Right lobe of liver (tissue), 6 donors: ENCODE measurements around the gene CD72. TPM values are rescaled to one million over a fixed set of nuclear protein-coding genes. Genes with fewer than 3 reads are reported as not detected.

Source experiments
- ATAC-seq, 4 donors: fragments of 200-7000 bp; cut with Tn5 transposase; one replicate each; pipeline ENCODE4 v1.9.1; 2020; ENCODE audit warnings: mild to moderate bottlenecking in 4 of 4, moderate library complexity in 4 of 4
- DNase-seq, 3 donors: peaks; one replicate each; pipeline ENCODE4 v3.0.0-alpha.2; 2020
- H3K27ac ChIP-seq, 3 donors: fragments of 200-600 bp; one replicate each; pipeline ENCODE4 v1.8.0; 2022
- H3K27me3 ChIP-seq, 2 donors: fragments of 200-600 bp; one replicate each; pipeline ENCODE4 v1.8.0; 2022
- H3K36me3 ChIP-seq, 4 donors: fragments of 200-600 bp; sonication (generic) in 1 of 4; one replicate each; pipeline versions ENCODE4 v1.5.1 to v1.8.0; 2017 to 2022; ENCODE audit warnings: control low read depth in 1 of 4
- H3K4me1 ChIP-seq, 4 donors: fragments of 200-600 bp; sonication (generic) in 1 of 4; one replicate each; pipeline versions ENCODE4 v1.5.1 to v1.8.0; 2017 to 2022; ENCODE audit warnings: control low read depth in 1 of 4
- H3K4me3 ChIP-seq, 3 donors: fragments of 200-600 bp; one replicate each; pipeline ENCODE4 v1.8.0; 2022
- H3K9me3 ChIP-seq, 4 donors: fragments of 200-600 bp; sonication (generic) in 1 of 4; one replicate each; pipeline versions ENCODE4 v1.5.1 to v1.8.0; 2017 to 2022; ENCODE audit warnings: control low read depth in 1 of 4
- POLR2A ChIP-seq: fragments of 450-650 bp; IDR thresholded peaks from one replicate; pipeline ENCODE4 v1.6.1; 2017; ENCODE audit warnings: antibody characterized with exemption, mild to moderate bottlenecking
- WGBS: methylation state at CpG from one replicate; pipeline ENCODE4 v1.1.6; 2018; ENCODE audit warnings: low coverage, low lambda C conversion rate; ENCODE audit not compliant: insufficient coverage; ENCODE audit errors: missing lambda C conversion rate; 5-methylcytosine and 5-hydroxymethylcytosine counted together
- intact Hi-C, 2 donors: fragments of 100-400 bp; cut with DNase I; formaldehyde crosslinking; loops; one replicate each; pipeline versions ENCODE4 v1.11.2 to v1.14.1; 2022
- long read RNA-seq: library from polyadenylated mRNA; unstranded; transcript quantifications from one replicate; pipeline ENCODE4 v2.0.0, GENCODE V29; 2019
- total RNA-seq, 6 experiments: library from RNA; depleted of rRNA in 2 of 6; stranded (reverse); fragments of >200 nt in 2 of 6; fragmentation: NEBNext Ultra II Directional in 3 of 6; extraction: Animal tissue kit (Norgen Biotek cat#: 25700) in 3 of 6; gene quantifications; one replicate each; pipeline versions ENCODE4 v1.1.0 to v1.2.4, GENCODE V29; 2016 to 2023
- TF ChIP-seq, protein P1 (sequence below), 4 donors: fragments of 200-600 bp in 3 of 4; fragments of 450-650 bp in 1 of 4; IDR thresholded peaks; one replicate each; pipeline versions ENCODE4 v1.5.1 to v1.8.0; 2016 to 2022; ENCODE audit warnings: antibody characterized with exemption in 4 of 4, mild to moderate bottlenecking in 2 of 4
- donor health status: DM: no; HTN: yes; CAD: no.
- donor health status: DM: no; HTN: no; CAD: no.
- donor health status: DM: no; HTN: no; CAD: no.
- donor health status: DM: no; HTN: yes; CAD: no.
- donor health status: DM: no; HTN: yes; CAD: no.

CD72 gene, protein sequence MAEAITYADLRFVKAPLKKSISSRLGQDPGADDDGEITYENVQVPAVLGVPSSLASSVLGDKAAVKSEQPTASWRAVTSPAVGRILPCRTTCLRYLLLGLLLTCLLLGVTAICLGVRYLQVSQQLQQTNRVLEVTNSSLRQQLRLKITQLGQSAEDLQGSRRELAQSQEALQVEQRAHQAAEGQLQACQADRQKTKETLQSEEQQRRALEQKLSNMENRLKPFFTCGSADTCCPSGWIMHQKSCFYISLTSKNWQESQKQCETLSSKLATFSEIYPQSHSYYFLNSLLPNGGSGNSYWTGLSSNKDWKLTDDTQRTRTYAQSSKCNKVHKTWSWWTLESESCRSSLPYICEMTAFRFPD
- total RNA-seq: 1 to 10 TPM in 4 of 6 experiments, under 1 TPM in 2; 0.60 to 6.9 (median 2.3) TPM
- long read RNA-seq, partial matches to known transcripts: 0 of 1 reads
- long read RNA-seq, other reads (novel, unspliced or antisense): 0 of 1 reads

DNA sequence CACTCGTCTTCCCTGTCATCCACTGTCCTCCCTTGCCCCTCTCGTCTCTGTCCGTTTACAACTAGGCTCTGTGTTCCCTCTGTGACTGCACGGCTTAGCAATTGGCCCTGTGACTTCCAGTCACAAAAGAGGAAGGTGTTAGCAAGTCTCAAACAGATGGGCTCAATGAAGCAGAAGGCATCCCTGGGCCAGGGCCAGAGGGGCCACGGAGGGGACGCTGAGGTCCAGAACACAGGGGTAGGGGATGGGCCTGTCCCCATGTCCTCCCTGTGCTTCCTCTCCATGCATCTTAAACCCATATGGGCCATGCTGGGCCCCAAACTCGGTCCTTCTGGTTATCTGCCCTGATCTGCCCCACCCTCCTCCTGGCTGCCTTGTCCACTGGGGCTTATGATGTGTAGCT lies at the start of gene CD72:
TSS of gene CD72 (minus strand) at position 89 of the 403 bp plus-strand sequence. CDS start 110 bp downstream, outside the sequence.
- intact Hi-C loops: no loop called here
- ATAC-seq (peak; percentile 17 to 46 (median 44)), DNase-seq (peak in 1 of 3 donors; percentile 35)
- TF ChIP-seq, protein P1, sequence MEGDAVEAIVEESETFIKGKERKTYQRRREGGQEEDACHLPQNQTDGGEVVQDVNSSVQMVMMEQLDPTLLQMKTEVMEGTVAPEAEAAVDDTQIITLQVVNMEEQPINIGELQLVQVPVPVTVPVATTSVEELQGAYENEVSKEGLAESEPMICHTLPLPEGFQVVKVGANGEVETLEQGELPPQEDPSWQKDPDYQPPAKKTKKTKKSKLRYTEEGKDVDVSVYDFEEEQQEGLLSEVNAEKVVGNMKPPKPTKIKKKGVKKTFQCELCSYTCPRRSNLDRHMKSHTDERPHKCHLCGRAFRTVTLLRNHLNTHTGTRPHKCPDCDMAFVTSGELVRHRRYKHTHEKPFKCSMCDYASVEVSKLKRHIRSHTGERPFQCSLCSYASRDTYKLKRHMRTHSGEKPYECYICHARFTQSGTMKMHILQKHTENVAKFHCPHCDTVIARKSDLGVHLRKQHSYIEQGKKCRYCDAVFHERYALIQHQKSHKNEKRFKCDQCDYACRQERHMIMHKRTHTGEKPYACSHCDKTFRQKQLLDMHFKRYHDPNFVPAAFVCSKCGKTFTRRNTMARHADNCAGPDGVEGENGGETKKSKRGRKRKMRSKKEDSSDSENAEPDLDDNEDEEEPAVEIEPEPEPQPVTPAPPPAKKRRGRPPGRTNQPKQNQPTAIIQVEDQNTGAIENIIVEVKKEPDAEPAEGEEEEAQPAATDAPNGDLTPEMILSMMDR (IDR thresholded peaks at IDR 0.05): no peak
- peak; percentile 48 for TF ChIP-seq POLR2A
- Histone ChIP-seq H3K36me3 (no peaks in the 10 kb centered on the region), H3K27ac (peak within 1 kb of the TSS in 1 of 3 donors; percentile 28), H3K9me3 (no peaks in the 10 kb centered on the region), H3K4me1 (no peaks in the 10 kb centered on the region), H3K4me3 (peak within 1 kb of the TSS in 2 of 3 donors; percentile 20 to 30), H3K27me3 (no peaks in the 10 kb centered on the region)
- 60% methylated on average over 3 of the region's 7 CpGs for WGBS

- WGBS: 94% methylated on average over 3 of the region's 3 CpGs
- DNase-seq (peak in 1 of 3 donors; percentile 5), ATAC-seq (no peak)
- peaks cover 0 to 22% (median 5%) of the 10 kb centered on the region in 4 donors for H3K4me1 ChIP-seq
- H3K27ac ChIP-seq: no peak overlapping the region
- no peak overlapping the region for H3K4me3 ChIP-seq
- intact Hi-C loops: loop anchor here in 1 of 2 donors (10.0 kb wide), 1 partner anchor 57 kb away; no protein-coding TSS in a partner anchor
- no peak for TF ChIP-seq POLR2A
- TF ChIP-seq, protein P1 (IDR thresholded peaks at IDR 0.05): no peak
- no peaks in the 10 kb centered on the region for H3K36me3 ChIP-seq
- no peaks in the 10 kb centered on the region for H3K9me3 ChIP-seq
- no peaks in the 10 kb centered on the region for H3K27me3 ChIP-seq
These were observed 49.7 kb upstream of the CD72 start for GRCh38 chr9:35667939-35668338.

DNA sequence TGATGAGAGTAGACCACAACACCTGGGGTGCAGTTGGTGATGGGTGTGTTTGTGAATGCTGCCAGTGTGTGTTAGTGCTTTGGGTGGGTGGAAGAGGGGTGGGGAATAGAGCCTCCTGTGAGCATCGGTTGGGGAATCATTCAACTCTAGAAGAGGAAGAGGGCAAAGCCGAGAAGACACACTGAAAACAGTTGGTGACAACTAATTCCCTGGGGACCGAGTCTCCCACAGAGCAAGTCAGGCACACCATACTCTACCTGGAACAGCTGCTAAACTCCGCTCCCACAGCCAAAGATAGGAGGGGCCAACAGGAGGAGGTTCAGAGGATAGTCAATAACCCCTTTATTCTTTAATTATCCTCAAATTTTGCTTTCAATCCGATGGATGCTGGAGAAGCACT lies 48.3 kb upstream of the CD72 start:
- ATAC-seq (no peak), DNase-seq (no peak)
- H3K36me3 ChIP-seq: no peaks in the 10 kb centered on the region
- WGBS: 86% methylated on average over 3 of the region's 5 CpGs
- H3K27me3 ChIP-seq: no peaks in the 10 kb centered on the region
- no peak overlapping the region for H3K27ac ChIP-seq
- H3K4me1 ChIP-seq: peaks cover 0 to 28% (median 5%) of the 10 kb centered on the region in 4 donors
- no peak for TF ChIP-seq POLR2A
- TF ChIP-seq, protein P1 (IDR thresholded peaks at IDR 0.05): no peak
- no peaks in the 10 kb centered on the region for H3K9me3 ChIP-seq
- H3K4me3 ChIP-seq: no peak overlapping the region
- intact Hi-C loops: loop anchor here in 1 of 2 donors (10.0 kb wide), 1 partner anchor 58 kb away; no protein-coding TSS in a partner anchor

- WGBS: 60% methylated on average over 1 of the region's 1 CpG
- Histone ChIP-seq H3K9me3 (no peaks in the 10 kb centered on the region), H3K27me3 (no peaks in the 10 kb centered on the region), H3K4me1 (peaks cover 0 to 33% (median 6%) of the 10 kb centered on the region in 4 donors), H3K4me3 (no peak overlapping the region), H3K36me3 (no peaks in the 10 kb centered on the region), H3K27ac (no peak overlapping the region)
- intact Hi-C loops: loop anchor here in 1 of 2 donors (10.0 kb wide), 1 partner anchor 59 kb away; no protein-coding TSS in a partner anchor
- DNase-seq: peak in 1 of 3 donors; percentile 16
- ATAC-seq: no peak
- TF ChIP-seq POLR2A: no peak
- TF ChIP-seq, protein P1 (IDR thresholded peaks at IDR 0.05): no peak
These were observed 47.8 kb upstream of the CD72 start for GRCh38 chr9:35666045-35666444.
